GM19324 (cell line): ENCODE data around the gene CBLB.

Experiments used
- ATAC-seq: cut with Tn5 transposase; IDR thresholded peaks from one replicate; pipeline ENCODE4 v1.9.1; 2021; ENCODE audit warnings: mild to moderate bottlenecking, moderate library complexity; ENCODE audit not compliant: unreplicated experiment, low FRiP score

CBLB gene

GRCh38 chr3:105653166-105653565 lies 215.6 kb downstream of the CBLB start:
- ATAC-seq, result no peak

- ATAC-seq, result no peak
Observed at GRCh38 chr3:105649480-105649879, 219.3 kb downstream of the CBLB start.

- ATAC-seq, result no peak
Observed at GRCh38 chr3:105647047-105647446, 221.8 kb downstream of the CBLB start.

- no peak for ATAC-seq
Observed at GRCh38 chr3:105639131-105639530, 229.7 kb downstream of the CBLB start.

GRCh38 chr3:105634708-105635107 lies 234.1 kb downstream of the CBLB start:
- no peak for ATAC-seq

GRCh38 chr3:105629718-105630117 lies 239.1 kb downstream of the CBLB start:
- ATAC-seq, result no peak

GRCh38 chr3:105626739-105627138 lies 242.1 kb downstream of the CBLB start:
- ATAC-seq, result no peak

- no peak for ATAC-seq
Observed at GRCh38 chr3:105622169-105622568, 246.6 kb downstream of the CBLB start.

GRCh38 chr3:105620236-105620635 lies 248.6 kb downstream of the CBLB start:
- ATAC-seq, result no peak

GRCh38 chr3:105619651-105620050 lies 249.2 kb downstream of the CBLB start:
- no peak for ATAC-seq

- no peak for ATAC-seq
Observed at GRCh38 chr3:105618556-105618955, 250.3 kb downstream of the CBLB start.

- ATAC-seq, result no peak
Observed at GRCh38 chr3:105616374-105617121, 252.3 kb downstream of the CBLB start.

- no peak for ATAC-seq
Observed at GRCh38 chr3:105615814-105616213, 253.0 kb downstream of the CBLB start.

- ATAC-seq, result no peak
Observed at GRCh38 chr3:105614288-105615030, 254.4 kb downstream of the CBLB start.

GRCh38 chr3:105613120-105613519 lies 255.7 kb downstream of the CBLB start:
- ATAC-seq, result no peak

- ATAC-seq, result no peak
Observed at GRCh38 chr3:105611304-105612192, 257.3 kb downstream of the CBLB start.

GRCh38 chr3:105610473-105610872 lies 258.3 kb downstream of the CBLB start:
- ATAC-seq, result no peak

GRCh38 chr3:105608623-105609022 lies 260.2 kb downstream of the CBLB start:
- no peak for ATAC-seq

GRCh38 chr3:105606016-105606415 lies 262.8 kb downstream of the CBLB start:
- ATAC-seq, result no peak
